HEK293T (cell line): ENCODE data around the gene ATXN7L2.

Experiments
- BHLHE40 ChIP-seq: fragments of 450-650 bp; IDR thresholded peaks from 2 replicates; pipeline ENCODE4 v1.6.1; 2016; ENCODE audit warnings: mild to moderate bottlenecking, moderate library complexity, borderline replicate concordance
- ELF4 ChIP-seq: fragments of 450-650 bp; IDR thresholded peaks from 2 replicates; pipeline ENCODE4 v1.6.1; 2017; ENCODE audit warnings: antibody characterized with exemption
- FOXK2 ChIP-seq: fragments of 450-650 bp; IDR thresholded peaks from 2 replicates; pipeline ENCODE4 v1.6.1; 2016; ENCODE audit warnings: mild to moderate bottlenecking
- NFRKB ChIP-seq: fragments of 450-650 bp; IDR thresholded peaks from 2 replicates; pipeline ENCODE4 v1.6.1; 2016; ENCODE audit warnings: mild to moderate bottlenecking, moderate library complexity
- SUZ12 ChIP-seq: fragments of 450-650 bp; IDR thresholded peaks from 2 replicates; pipeline ENCODE4 v1.6.1; 2016; ENCODE audit warnings: mild to moderate bottlenecking
- TARDBP ChIP-seq: fragments of 450-650 bp; IDR thresholded peaks from 2 replicates; pipeline ENCODE4 v1.6.1; 2016

DNA sequence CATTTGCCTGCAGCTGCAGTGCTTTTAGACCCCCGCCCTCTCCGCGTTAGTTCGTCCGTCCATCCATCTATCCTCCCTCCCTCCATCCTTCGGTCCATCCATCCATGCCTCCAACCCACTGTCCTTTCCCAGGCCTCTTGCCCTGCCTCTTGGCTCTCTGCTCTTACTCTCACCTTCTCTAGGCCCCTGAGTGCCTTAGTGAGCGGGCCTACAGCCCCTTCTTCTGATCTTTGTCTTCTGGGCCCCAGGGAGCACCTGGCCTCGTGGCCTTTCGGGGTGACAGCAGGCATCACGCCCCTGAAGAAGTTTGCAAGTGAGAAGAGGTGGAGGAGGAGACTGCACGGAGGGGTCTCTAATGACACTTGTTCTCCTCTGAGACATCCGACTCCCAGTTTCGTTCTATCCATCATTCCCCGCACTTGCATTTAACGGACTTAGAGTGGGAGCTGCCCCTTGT is 842 bp downstream of the ATXN7L2 start:
- TF ChIP-seq ELF4 (no peak), FOXK2 (no peak), SUZ12 (no peak), NFRKB (no peak), BHLHE40 (no peak), TARDBP (no peak)
